SW 1271 (cell line): ENCODE measurements around the gene DAPL1.

Experiments
- DNase-seq, 2 experiments: peaks; one replicate each; lab custom pipeline; 2025; lab: John Stamatoyannopoulos, UW

DAPL1 gene

GRCh38 chr2:158795195-158795924, at the start of gene DAPL1:
Gene DAPL1 (plus strand): TSS chr2:158795317. CDS start chr2:158795373, 56 bp downstream.
- no peak for DNase-seq

- no peak for DNase-seq
Observed at GRCh38 chr2:158745866-158746382, 49.2 kb upstream of the DAPL1 start.

GRCh38 chr2:158746488-158746887, 48.6 kb upstream of the DAPL1 start:
- no peak for DNase-seq

GRCh38 chr2:158747281-158747680, 47.8 kb upstream of the DAPL1 start:
- no peak for DNase-seq

DNA sequence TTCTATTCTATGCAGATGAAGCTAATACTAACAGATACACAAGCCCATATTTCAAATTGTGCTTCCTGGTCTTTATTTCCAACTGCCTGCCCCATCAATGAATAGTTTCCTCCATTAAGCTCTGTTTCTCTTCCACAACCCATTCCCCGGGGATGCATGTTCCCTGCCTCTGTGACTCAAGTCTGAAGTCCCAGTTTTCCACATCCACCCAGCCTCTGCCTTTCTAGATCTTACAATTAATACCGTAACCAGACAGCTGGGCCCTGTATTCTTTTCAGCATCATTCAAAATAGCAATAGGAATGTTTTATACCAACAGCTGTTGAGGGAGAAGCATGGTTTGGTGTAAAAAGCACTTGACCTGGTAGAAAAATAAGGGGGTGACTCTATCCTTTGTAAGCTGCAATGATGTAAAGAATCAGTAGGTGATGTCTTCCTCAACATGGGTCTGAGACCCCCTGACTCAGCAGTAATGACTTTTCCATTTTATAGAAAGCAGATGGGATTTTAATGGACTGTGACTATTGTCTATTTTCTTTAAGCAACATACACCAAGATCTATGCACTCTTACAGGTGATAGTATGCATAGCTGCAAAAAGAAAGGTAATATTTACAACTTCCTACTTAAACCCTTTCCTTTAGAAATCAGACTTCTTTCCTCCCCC, 46.1 kb upstream of the DAPL1 start:
- no peak for DNase-seq

- no peak for DNase-seq
Observed at GRCh38 chr2:158750458-158751125, 44.5 kb upstream of the DAPL1 start.

DNA sequence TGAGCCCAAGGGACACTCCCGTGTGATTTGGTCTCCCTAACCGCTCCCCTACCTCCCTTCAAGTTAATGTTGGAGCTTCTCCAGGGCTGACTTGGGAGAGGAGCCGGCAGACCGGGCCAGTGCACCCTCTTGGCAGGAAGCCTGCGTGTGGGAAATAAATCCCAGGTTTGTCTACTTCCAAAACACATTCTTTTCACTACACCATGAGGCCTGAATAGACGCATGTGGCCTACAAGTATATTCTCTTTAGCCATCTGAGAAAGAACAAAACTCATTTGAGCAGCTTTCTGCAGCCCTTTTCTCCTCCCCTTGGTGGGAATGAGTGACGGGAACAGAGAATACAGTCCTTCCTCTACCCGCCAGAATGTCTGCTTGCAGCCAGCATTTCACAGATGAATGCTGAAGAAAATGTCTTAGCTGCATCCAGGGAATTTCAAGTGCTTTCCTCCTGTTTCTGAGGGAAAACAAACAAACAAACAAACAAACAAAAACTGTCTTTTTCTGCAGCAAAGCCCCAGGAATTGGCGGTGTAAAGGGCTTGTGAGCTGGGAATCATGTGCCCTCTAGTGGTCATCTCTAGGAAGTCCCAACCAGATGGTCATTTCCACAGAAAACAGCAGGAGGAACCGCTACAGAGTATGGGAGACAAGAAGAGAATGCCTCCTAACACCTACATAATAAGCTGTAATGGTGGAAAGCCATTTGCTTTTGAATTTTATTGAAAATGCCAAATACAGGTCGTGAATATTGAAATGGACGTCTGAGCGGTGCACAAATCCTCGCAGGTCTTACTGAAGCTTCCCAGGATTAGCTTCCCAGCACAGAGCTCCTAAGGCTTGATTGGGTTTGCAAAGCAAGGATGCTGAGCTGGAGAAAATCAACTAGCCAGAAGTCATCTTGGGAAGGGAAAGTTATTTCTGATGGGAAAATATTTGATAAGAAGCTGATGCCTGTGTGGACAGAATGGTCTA, 41.2 kb upstream of the DAPL1 start:
- DNase-seq: peak; percentile 4 to 59

- DNase-seq: peak in 1 of 2 experiments; percentile 12
Observed at GRCh38 chr2:158755310-158756087, 39.6 kb upstream of the DAPL1 start.

GRCh38 chr2:158756331-158756730, 38.8 kb upstream of the DAPL1 start:
- DNase-seq: no peak

DNA sequence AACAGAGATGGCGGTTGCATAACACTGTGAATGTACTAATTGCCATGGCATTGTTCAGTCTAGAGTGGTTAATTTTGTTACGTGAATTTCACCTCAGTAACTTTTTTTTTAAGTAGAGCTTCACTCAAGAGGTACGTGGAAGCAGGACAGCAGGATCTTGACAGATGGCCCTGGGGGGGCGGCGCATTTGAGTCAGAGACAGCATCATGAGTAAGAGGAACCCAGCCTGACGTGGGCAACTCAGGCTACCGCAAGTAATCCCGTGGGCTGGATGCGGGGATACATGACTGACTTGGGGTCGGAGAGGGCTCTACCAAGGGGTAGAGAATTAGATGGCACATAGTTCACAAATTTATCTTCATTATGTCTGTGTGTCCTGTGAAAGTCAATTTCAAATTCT, 38.1 kb upstream of the DAPL1 start:
- DNase-seq: no peak

DNA sequence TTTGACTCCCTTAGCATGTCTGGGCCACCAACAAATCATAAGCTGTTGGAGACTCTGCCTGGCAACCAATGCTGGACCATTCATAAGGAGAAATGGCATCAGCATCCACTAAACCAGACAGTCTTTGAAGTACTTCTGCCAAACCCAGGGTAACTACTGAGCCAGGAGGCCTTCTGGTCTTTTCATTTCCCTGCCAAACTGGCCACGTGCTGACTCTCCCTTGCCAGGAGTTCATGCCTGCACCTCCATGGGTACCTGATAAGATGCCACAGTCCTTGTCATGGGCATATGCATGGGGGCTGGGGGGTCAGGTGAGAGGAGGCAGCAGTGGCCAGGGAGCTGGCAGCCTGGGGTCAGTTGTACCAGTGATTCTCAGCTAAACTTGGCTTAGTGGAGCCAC, 34.2 kb upstream of the DAPL1 start:
- no peak for DNase-seq

DNA sequence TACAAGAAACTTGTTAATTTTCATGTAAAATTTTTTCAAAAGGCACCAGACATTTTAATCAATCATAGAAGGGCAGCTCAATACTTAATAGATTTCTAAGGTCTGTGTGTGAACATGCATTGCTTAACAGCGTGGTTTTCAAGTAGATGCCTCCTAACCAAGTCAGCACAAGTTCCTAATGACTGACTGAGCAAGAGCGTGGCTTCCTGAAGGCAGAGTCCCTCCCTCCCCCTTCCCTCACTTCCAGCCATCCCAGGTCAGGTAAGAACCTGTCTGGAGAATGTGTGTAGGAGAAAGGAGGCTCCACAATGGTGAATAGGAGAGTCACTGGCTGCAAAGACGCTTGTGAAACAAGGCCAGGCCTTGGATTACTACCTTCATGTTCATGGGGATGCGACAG, 33.5 kb upstream of the DAPL1 start:
- DNase-seq: no peak

DNA sequence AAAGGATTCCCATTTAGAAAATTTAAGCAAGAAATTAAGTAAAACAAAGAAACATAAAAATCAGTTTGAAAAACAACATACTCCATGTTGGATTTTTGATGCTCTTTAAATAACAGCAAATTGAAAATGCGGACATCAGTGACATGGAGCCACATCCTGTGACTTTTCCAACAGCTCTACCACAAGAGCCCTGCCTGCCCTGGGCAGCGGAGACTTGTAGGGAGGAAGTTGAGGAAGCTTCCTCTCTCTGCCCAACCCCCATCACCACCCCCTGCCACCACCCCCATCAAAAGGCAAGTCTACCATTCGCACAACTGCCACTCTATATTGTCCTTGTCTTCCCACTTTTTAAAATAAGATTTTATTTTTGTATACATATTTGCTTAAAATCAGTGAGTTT, 32.8 kb upstream of the DAPL1 start:
- DNase-seq: no peak

DNA sequence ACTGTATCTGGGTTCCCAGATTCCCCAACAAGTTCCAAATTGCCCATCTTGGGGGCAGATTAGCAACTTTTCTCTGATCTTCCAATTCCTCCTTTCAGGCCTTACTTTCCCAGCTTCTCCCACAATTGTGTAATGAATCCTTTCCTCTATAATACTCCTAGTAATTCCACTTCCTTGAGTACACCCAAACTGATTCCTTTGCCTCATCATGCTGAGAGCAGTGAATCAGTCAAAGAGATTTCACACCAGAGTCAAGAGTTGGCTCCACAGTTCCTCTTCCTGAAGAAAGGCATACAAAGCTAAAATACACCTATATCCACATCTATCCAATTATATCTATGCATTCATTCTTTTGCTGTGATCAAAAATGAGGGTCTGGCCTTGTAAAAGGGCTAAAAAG, 28.6 kb upstream of the DAPL1 start:
- DNase-seq: no peak

DNA sequence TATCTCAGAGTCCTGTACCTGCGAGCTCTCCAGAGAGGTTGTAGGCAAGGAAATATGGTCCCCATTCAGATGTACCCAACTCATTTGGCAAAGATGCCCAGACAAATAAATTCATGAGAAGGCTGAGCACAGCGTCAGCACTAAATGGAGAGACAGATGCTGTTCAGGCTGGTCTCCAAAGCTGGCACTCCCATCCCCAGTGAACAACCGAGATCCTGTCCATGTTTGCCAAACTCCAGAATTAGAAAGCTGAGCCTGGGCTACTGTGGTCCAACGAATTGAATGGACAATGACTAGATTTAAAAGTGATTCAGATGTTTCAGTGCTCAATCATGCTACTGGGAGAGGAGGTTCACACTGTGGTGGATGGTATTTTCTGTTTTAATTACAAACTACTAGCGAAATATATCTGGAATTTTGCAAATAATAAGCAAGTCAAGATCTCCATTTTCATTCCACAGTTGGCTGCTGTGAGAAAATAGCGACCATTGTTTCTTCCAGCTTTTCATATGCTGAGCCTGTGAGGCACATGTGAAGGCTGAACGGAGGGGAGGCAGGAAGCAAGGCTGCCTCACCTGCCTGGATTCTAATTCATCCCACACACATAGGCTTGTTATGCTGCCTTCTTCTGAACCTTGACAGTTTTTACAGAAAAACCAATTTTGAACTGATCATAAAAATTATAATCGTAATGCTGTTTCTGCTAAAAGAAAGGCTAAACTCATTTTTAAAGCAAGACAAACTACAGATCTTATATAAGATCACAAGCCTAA, 22.6 kb upstream of the DAPL1 start:
- no peak for DNase-seq

GRCh38 chr2:158773121-158773520, 22.0 kb upstream of the DAPL1 start:
- DNase-seq: no peak

- DNase-seq: no peak
Observed at GRCh38 chr2:158774681-158775080, 20.4 kb upstream of the DAPL1 start.

- DNase-seq: no peak
Observed at GRCh38 chr2:158775273-158776027, 19.7 kb upstream of the DAPL1 start.

- no peak for DNase-seq
Observed at GRCh38 chr2:158776231-158776630, 18.9 kb upstream of the DAPL1 start.
